HG03025 (cell line): ENCODE data around the gene NCOA3.
"Not testable (repeated sequence)": the region's sequence is repeated elsewhere in the genome, so short reads cannot be mapped to it uniquely, and the experiment has no call there.

Experiments
- ATAC-seq: cut with Tn5 transposase; IDR thresholded peaks from one replicate; pipeline ENCODE4 v1.9.1; 2021; ENCODE audit warnings: mild to moderate bottlenecking, moderate library complexity; ENCODE audit not compliant: unreplicated experiment, low FRiP score

The NCOA3 gene

DNA sequence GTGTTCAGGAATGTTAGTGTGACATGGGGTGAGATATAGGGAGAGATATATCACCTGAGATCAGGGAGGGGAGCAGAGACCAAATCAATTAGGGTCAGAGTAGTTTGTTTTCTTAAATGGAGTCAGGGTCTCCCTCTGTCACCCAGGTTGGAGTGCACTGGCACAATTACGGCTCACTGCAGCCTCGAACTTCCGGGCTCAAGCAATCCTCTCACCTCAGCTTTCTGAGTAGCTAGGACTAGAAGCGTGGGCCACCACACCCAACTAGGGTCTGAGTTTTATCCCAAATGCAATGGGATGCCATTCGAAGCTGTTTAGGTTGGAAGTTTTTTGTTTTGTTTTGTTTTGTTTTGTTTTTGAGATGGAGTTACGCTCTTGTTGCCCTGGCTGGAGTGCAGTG is 3.1 kb upstream of the NCOA3 start:
- no peak for ATAC-seq

DNA sequence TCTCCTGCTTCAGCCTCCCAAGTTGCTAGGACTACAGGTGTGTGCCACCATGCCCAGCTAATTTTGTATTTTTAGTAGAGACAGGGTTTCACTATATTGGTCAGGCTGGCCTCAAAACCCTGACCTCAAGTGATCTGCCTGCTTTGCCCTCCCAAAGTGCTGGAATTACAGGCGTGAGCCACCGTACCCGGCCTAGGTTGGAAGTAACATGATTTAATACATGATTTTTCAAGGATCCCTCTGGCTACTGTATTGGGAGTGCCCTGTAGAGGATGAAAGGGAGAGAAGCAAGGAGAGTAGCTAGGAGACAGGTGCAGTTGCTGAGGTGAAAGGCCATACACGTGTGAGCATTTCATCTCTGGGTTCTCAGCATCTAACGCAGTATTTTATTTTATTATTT is 2.6 kb upstream of the NCOA3 start:
- ATAC-seq = no peak

GRCh38 chr20:47500082-47500481 is 1.6 kb upstream of the NCOA3 start:
- ATAC-seq = not testable (repeated sequence)

DNA sequence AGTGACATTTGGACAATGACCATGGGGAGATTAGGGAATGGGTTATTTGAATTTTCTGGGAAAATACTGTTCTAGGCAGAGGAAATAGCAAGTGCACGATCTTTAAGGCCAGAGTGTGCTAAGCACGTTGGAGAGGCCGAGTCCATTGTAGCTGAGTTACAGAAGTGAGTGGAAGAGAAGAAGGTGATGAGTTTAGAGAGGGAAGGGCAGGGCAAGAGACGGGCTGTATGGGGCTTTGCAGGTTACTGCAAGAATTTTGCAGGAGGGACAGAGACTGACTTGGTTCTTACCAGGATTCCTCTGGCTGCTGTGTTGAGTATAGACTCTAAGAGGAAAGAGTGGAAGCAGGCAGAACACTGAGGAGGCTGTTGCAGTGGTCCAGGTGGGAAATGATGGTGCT is 1.1 kb upstream of the NCOA3 start:
- ATAC-seq = no peak

GRCh38 chr20:47501116-47501481 is 588 bp upstream of the NCOA3 start:
- no peak for ATAC-seq

GRCh38 chr20:47502271-47503239 is 868 bp downstream of the NCOA3 start:
- ATAC-seq = peak; percentile 9

DNA sequence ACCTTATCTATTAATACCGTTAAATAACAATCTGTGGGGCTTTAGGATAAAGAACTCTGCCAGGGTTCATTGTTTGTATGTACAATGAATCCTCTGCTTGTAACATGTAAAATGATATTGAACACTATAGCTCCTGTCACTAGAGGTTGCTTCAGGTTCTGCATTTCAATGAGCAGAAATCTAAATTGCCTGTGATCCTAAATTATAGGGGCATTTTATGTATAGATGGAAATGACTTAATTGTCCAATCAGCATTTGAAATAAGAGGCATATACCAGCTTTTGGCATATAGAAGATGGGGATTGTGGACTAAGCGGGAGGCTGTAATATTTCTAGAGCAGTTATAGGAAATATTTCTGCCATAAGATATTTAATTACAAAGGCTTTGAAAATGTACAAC is 2.0 kb downstream of the NCOA3 start:
- ATAC-seq = no peak

- no peak for ATAC-seq
Measured at GRCh38 chr20:47506335-47506734, 4.6 kb downstream of the NCOA3 start.

DNA sequence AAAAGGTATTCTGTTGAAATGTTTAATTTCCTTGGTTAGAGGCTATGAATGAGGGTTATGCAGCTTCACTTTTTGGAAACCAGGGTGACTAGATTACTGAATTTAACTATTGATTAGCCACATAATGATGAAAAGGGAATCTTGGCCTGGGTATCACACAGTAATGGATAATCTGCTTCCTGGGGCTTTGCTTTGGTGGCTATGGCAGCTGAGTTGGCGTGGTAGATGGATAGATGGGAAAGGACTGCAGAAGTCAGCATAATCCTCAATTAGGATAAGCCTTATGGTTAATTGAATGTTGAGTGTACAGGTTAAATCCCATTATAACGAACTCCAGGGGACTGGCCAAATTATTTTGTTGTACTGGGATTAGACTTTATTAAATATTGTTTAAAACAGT is 5.2 kb downstream of the NCOA3 start:
- ATAC-seq = no peak

GRCh38 chr20:47507275-47507981 is 5.7 kb downstream of the NCOA3 start:
- not testable (repeated sequence) for ATAC-seq

- ATAC-seq = no peak
Measured at GRCh38 chr20:47508278-47508677, 6.6 kb downstream of the NCOA3 start.

DNA sequence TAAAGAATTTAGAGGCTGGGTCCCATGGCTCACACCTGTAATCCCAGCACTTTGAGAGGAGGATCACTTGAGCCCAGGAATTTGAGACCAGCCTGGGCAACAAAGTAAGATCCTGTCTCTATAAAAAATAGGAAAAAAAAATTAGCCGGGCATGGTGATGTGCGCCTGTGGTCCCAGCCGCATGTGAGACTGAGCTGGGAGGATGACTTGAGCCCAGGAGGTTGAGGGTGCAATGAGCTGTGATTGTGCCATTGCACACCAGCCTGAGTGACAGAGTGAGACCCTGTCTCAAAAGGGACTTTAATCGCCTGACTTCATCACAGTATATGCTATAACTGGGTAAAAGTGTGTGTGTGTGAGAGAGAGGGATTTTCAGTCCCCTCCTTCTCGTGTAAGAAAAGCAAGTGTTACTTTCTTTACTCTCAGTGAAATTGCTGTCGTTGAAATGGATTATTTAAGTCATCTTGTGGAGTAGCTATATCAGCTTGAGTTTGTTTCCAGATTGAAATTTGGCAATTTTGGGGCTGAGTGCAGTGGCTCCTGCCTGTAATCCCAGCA is 7.5 kb downstream of the NCOA3 start:
- no peak for ATAC-seq

- ATAC-seq = no peak
Measured at GRCh38 chr20:47509685-47510084, 8.0 kb downstream of the NCOA3 start.

- no peak for ATAC-seq
Measured at GRCh38 chr20:47515843-47516242, 14.2 kb downstream of the NCOA3 start.

DNA sequence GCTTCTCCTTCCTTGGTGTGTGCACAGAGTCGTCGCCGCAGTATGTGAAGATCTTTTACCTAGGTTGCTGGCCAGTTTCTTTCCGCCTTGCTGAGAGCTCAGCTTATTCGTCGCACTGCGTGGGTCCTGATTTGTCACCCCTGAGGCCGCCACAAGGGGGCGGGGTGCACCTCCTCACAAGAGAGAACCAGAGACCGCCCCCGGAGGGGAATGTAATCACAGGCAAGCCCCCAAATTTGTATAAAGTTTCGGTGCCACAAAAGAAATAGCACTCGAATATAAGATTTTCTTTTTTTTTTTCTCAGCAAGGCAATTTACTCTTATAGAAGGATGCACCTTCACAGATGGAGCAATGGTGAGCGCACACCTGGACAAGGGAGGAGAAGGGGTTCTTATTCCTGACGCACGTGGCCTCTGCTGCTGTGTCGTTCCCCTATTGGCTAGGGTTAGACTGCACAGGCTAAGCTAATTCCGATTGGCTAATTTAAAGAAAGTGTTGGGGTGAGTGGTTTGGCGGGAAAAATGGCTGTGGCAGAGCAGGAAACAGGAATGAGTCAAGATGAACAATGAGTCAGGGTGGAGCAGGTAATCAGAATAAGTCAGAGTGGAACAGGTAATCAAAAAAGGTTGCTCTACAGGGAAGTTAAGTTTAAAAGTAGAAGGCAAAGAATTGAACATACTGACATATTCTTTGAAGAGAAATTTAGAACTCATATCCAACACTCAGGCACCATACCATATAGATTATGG is 19.5 kb downstream of the NCOA3 start:
- ATAC-seq = no peak

GRCh38 chr20:47524015-47524784 is 22.5 kb downstream of the NCOA3 start:
- ATAC-seq = no peak

DNA sequence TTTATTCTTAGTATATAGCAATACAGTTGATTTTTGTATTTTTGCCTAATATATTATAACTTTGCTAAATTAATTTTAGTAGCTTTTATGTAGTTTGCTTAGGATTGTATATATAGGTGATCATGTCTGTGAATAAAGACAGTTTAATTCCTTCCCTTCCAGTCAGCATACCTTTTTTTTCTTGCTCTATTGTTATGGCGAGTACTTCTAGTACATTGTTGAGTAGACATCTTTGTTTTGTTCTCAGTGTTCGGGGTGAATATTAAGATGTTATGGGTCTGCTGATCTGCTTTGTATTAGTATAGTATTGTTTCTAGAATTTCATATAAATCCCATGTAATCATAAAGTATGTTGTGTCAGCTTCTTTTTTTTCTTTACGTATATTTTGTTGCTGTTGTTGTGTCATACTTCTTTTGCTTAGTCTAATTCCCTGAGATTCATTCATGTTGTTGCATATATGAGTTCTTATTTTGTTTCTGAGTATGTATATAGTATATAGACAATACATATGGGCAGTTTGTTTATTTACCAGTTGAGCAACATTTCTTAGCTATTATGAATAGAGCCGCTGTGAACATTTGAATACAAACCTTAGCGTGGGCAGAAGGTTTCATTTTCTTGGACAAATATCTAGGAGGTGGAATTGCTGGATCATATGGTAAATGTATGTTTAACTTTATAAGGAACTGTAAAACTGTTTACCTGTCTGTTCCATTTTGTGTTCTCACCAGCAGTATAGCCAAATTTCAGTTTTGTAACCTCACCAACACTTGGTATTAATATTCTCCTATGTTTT is 25.5 kb downstream of the NCOA3 start:
- no peak for ATAC-seq

DNA sequence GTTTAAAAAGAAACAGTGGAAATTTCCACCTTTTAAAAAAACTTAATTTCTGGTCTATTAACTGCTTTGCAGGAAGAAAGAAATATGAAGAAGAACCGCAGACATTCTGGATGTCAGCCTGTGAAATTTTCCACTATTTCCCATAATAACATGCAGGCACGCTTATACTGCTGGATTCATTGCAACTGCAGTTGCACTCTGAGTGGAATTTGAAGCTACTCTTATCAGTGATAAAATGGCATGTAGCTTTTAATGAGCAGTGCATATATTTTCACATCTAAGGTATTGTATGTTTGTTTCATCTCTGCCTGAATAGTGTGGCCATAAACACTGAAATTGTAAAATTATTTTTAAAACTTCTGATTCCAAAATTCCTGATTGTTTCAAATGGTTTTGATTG is 28.2 kb downstream of the NCOA3 start:
- no peak for ATAC-seq

DNA sequence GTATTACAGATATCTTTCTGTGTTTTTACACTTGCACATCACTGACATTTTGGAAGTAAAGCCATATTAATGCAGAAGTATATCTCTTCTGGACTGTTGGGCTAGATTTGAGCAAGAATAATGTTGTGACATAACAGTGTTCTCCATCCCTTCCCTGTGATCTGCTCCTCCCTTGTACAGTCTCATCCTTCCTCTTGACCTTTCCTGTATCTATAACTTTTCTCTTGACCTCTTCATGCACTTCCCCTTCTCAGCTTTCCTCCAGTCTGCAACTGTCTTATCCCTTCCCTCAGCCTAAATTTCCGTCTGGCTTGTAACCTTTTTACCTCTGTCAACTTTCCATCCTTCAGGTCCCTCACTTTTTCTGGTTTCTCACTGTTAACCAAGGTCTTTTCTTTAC is 29.8 kb downstream of the NCOA3 start:
- no peak for ATAC-seq
